COLO829 (cell line): ENCODE results near the gene FAM162B.
"Not testable (repeated sequence)": the region's sequence is repeated elsewhere in the genome, so short reads cannot be mapped to it uniquely, and the experiment has no call there.

Experiments used
- DNase-seq: peaks from one replicate; pipeline ENCODE4 v3.0.0; 2012; ENCODE audit warnings: low spot score

Gene FAM162B

GRCh38 chr6:116764961-116765841 lies at the start of gene FAM162B:
TSS of gene FAM162B (minus strand) at chr6:116765719. CDS start at chr6:116765576, 143 bp downstream.
- DNase-seq, result no peak

DNA sequence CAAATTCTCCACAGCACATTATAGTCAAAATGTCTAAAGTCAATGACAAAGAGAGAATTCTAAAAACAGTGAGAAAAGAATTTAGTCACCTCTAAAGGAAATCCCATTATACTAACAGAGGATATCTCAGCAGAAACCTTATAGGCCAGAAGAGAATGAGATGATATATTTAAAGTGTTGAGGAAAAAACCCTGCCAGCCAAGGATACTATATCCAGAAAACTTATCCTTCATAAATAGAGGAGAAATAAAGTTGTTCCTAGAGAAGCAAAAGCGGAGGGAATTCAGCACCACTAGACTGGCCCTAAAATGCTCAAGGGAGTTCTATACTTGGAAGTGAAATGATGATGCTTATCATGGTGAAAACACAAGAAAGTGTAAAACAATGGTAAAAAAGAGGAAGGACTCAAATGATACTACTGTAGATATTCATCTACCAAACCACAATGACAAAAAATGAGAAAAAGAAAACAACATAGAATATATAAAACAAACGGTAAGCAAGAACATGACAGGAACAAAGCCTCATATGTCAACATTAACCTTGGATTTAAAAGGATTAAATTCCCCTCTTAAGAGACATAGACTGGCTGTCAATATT lies 46.6 kb upstream of the FAM162B start:
- DNase-seq, result no peak

DNA sequence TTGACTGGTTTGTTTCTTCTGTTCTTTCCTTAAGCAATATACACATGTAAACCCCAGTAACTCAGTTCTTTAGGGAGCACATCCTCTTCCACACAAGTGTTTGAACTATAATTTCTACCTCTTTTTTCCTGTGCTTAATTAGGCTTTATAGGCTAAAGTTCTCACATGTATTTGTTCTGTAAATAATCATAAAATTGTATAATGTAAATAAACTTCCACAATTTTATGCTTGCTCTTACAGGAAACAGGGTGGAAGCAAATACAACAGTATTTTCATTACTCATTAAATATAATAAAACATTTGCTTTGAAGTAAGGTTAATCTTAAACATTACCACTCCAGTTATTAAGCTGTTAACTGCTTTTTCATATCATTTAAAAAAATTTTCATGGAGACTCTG lies 36.5 kb upstream of the FAM162B start:
- no peak for DNase-seq

- DNase-seq, result no peak
Observed at GRCh38 chr6:116799945-116800344, 34.4 kb upstream of the FAM162B start.

- no peak for DNase-seq
Observed at GRCh38 chr6:116797585-116797984, 32.1 kb upstream of the FAM162B start.

GRCh38 chr6:116793224-116793623 lies 27.7 kb upstream of the FAM162B start:
- DNase-seq, result no peak

GRCh38 chr6:116783852-116784251 lies 18.3 kb upstream of the FAM162B start:
- peak; percentile 8 for DNase-seq

GRCh38 chr6:116779573-116780164 lies 14.2 kb upstream of the FAM162B start:
- peak; percentile 8 for DNase-seq

DNA sequence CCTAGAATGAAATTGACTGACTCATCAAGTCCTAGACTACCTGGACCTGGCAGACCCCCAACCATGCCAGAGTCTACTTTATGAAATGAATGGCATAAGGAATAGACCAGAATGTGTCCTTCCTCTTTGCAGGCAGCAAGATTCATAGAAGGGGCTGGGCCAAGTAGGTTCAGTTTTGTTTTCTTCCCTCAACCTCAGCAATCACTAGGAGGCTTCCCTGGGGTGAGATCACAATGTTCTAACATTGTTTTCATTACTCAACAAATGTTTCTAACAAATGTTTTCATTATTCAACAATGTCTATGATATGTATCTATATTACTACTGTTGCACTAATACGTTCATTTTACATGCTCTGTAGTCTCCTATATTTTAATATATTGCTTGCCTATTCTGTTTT lies 8.4 kb upstream of the FAM162B start:
- no peak for DNase-seq

DNA sequence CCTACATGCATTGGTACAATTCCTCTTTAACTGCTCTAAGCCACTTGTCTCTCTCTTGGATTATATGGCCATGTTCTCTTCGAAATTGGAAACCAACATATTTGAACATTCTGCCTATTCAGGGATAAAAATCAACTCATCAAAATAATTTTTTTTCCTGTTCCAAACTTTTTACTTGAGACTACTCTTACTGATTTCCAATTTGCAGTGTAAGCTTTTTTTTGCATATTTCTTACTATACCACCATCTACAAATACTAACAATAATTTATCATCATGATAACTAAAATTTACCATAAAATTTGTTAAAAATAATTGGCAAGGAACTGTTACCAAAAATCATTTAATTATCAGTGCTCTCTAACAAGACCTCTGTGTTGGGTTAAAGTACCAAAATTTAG lies 6.9 kb upstream of the FAM162B start:
- DNase-seq, result no peak

- no peak for DNase-seq
Observed at GRCh38 chr6:116767715-116768114, 2.2 kb upstream of the FAM162B start.

DNA sequence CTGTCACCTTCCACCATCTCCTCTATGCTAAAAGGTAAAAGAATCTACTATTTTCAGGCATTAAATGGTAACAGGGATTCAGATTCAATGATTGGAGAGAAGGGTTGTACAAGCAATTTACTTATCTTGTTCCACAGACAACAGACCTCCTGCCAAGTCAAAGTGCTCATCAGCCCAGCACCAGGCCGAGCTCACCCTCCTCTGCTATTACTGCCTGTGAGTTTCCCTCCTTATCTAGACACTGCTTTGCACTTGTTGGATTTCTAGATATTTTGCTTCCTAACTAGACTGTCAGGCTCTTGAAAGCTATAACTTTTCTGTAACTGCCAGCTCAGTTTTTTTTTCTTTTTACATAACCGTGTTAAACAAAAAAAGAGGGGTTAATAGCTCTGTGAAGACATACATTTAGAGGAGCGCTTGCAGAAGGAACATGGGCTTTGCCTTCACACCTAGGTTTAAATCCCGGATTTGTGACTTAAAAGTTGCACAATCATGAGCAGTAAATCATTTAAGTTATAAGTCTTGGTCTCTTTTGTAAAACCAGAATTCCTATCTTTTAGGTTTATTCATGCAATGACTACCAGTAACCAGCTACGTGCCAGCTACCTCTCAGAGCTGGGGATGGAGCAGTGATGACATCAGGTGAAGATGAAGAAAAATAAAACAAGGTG lies 1.1 kb upstream of the FAM162B start:
- no peak for DNase-seq

GRCh38 chr6:116764629-116764960 lies 924 bp downstream of the FAM162B start:
- DNase-seq, result no peak

DNA sequence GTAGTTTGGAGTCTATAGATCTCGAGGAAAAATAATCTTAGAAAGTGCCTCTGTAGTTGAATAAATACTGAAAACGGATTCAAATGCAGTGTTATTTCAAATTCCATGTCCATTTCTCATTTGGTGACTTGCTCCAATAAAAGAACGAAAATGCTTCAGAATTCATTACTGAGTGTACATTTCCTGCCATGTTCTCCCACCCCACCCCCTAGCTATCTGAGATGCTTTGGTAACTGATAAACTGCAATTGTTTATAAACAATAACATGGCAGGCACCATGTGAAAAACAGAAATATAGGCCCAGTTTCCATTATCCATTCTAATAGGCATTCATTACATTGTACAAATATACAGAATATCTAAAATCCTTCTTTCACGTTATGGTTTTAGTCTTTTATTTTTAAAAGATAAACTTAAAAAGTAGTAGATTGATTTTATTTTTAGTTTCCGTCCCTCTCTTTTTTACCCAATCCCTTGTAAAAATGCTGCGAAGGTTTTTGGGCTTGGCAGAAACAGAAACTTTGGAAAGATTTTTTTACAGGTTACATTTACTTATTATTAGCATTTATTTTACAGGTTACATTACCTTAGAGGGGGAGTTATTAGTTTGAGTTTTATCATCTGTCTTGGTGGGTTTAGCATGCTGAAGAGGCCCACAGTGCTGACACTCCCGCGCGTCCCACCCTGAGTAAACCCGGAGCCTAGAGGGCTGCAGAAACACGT lies 1.5 kb downstream of the FAM162B start:
- DNase-seq, result no peak

- no peak for DNase-seq
Observed at GRCh38 chr6:116763048-116763447, 2.5 kb downstream of the FAM162B start.

DNA sequence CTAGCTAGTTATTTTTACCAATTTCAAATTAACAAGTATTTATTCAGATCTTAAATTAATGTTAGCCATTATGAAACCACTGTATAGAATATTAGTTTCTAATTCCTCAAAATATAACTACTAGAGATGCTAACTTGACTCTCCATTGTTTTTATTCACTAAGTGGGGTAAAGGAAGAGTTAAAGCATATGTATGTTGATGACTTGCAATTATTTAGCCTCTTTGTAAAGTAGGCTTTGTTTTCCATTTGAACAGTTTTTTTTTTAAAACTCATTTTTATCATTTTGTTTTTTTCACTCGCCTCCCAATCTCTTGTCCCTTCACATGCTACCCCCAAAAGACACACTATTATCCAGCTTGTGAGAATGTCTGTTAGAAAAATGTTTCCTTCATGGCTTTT lies 3.3 kb downstream of the FAM162B start:
- DNase-seq, result no peak

DNA sequence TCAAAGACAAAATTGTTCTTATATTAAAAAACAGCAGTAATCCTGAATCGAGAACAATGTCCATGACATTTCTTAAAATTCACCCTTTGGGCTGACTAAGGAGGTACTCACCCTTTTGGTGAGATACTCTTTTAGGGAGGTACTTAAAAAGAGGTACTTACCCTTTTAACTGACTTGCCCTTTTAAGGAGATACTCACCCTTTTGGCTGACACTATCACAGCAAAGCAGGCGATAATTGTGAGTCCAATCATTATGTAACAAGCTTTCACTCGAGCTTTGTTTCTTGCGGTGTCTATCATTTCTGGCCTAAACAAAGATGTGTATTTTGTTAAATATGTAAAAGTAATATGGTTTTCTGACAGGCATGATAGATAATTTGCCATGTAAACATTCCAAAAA lies 3.7 kb downstream of the FAM162B start:
- no peak for DNase-seq

- no peak for DNase-seq
Observed at GRCh38 chr6:116745176-116745575, 20.3 kb downstream of the FAM162B start.

DNA sequence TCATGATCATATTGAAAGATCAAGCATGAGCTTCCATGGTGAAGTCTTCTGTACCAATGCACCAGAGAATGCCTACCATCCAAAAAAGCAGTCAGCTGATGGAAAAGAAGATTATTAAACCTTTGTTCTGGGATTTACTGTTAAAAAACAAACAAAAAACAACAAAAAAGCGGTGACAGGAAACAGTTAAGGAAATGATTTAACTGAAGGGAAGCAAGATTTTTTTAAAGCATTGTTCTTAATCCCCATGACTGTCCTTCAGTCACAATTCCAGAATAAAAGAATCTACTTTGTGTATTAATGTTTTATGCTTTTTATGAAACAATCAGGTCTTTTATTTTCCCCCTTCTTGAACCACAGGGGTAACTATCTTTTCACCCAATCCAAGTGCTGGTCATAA lies 23.9 kb downstream of the FAM162B start:
- DNase-seq, result no peak

DNA sequence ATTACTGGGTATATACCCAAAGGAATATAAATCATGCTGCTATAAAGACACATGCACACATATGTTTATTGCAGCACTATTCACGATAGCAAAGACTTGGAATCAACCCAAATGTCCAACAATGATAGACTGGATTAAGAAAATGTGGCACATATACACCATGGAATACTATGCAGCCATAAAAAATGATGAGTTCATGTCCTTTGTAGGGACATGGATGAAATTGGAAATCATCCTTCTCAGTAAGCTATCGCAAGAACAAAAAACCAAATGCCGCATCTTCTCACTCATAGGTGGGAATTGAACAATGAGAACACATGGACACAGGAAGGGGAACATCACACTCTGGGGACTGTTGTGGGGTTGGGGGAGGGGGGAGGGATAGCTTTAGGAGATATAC lies 25.0 kb downstream of the FAM162B start:
- DNase-seq, result not testable (repeated sequence)

- DNase-seq, result no peak
Observed at GRCh38 chr6:116737004-116737403, 28.5 kb downstream of the FAM162B start.

DNA sequence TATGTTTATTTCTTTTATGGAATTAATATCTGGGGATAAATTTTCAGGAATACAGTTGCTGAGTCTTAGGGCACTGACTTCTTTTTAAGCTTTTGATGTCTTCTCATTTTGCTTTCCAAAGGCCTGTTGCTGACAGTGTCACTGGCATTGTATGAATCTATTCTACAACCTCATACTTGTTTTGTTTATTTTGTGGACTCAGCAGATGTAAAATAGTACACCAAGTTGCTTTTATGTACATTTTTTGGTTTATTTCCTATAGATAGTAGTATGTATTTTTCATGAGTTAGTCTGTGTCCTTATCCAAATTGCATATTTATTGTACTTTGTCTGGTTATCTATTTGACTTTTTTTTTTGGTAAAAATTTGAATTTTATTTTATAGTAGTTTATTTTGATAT lies 35.0 kb downstream of the FAM162B start:
- DNase-seq, result no peak
